HepG2 (cell line): Measurements from ENCODE around the gene PXDC1. TPM values are rescaled to one million over a fixed set of nuclear protein-coding genes. Genes with fewer than 3 reads are reported as not detected.
A peak's percentile ranks its signal among the peaks of the same experiment; 100 is the strongest.

Experiments used
- FOXC1 ChIP-seq: sonication (generic); formaldehyde crosslinking; IDR thresholded peaks from 2 replicates; pipeline ENCODE4 v1.8.0; 2022; ENCODE audit warnings: mild to moderate bottlenecking, missing genetic modification reagents, borderline replicate concordance
- FOXM1 ChIP-seq: sonication (generic); formaldehyde crosslinking; IDR thresholded peaks from 2 replicates; pipeline ENCODE4 v1.5.0; 2020; ENCODE audit warnings: missing genetic modification reagents
- HNF4G ChIP-seq, 2 experiments: sonication (generic) in 1 of 2; formaldehyde crosslinking in 1 of 2; IDR thresholded peaks; 2 replicates each; pipeline versions ENCODE4 v1.4.0 to v1.6.1; 2011 to 2020; ENCODE audit warnings: borderline replicate concordance in 2 of 2, low read depth in 2 of 2, mild to moderate bottlenecking in 2 of 2, low read length in 1 of 2, missing genetic modification reagents in 1 of 2, moderate library complexity in 1 of 2
- MAX ChIP-seq: IDR thresholded peaks from 2 replicates; pipeline ENCODE4 v1.6.1; 2012; ENCODE audit warnings: inconsistent platforms
- MBNL3 ChIP-seq: fragments of 250-450 bp; sonication (Bioruptor Pico); conservative IDR thresholded peaks from 2 replicates; pipeline ENCODE4 v1.8.0; 2022; ENCODE audit warnings: mild to moderate bottlenecking, inconsistent platforms
- MIER2 ChIP-seq: IDR thresholded peaks from 2 replicates; pipeline ENCODE4 v1.6.1; 2016; ENCODE audit warnings: missing biosample characterization, missing genetic modification reagents
- PHB2 ChIP-seq: fragments of 450-650 bp; IDR thresholded peaks from 2 replicates; pipeline ENCODE4 v1.6.1; 2018; ENCODE audit not compliant: partially characterized antibody
- PRMT3 ChIP-seq: sonication (generic); formaldehyde crosslinking; IDR thresholded peaks from 2 replicates; pipeline ENCODE4 v1.8.1; 2022; ENCODE audit warnings: low read depth, mild to moderate bottlenecking, moderate library complexity, missing genetic modification reagents, borderline replicate concordance
- RBM22 ChIP-seq: fragments of 200-400 bp; formaldehyde crosslinking; optimal IDR thresholded peaks from 2 replicates; pipeline ENCODE3; 2017; ENCODE audit warnings: mild to moderate bottlenecking, low read length, moderate library complexity
- SETDB1 ChIP-seq: sonication (generic); formaldehyde crosslinking; IDR thresholded peaks from 2 replicates; pipeline ENCODE4 v1.5.1; 2020; ENCODE audit warnings: missing genetic modification reagents, mild to moderate bottlenecking, borderline replicate concordance
- TOPORS ChIP-seq: sonication (generic); formaldehyde crosslinking; IDR thresholded peaks from 2 replicates; pipeline ENCODE4 v1.8.0; 2023; ENCODE audit warnings: mild to moderate bottlenecking, missing genetic modification reagents
- ZFP36L2 ChIP-seq: sonication (generic); formaldehyde crosslinking; IDR thresholded peaks from 2 replicates; pipeline ENCODE4 v1.4.0; 2020; ENCODE audit warnings: missing genetic modification reagents
- ZNF280D ChIP-seq: sonication (generic); formaldehyde crosslinking; IDR thresholded peaks from 2 replicates; pipeline ENCODE4 v1.5.1; 2020; ENCODE audit warnings: mild to moderate bottlenecking, missing genetic modification reagents
- ZNF3 ChIP-seq: IDR thresholded peaks from 2 replicates; pipeline ENCODE4 v1.7.0; 2017; ENCODE audit warnings: inconsistent platforms
- ZNF34 ChIP-seq: sonication (generic); formaldehyde crosslinking; IDR thresholded peaks from 2 replicates; pipeline ENCODE4 v1.4.0; 2020; ENCODE audit warnings: mild to moderate bottlenecking, missing genetic modification reagents, borderline replicate concordance
- ZNF460 ChIP-seq: sonication (generic); formaldehyde crosslinking; IDR thresholded peaks from 2 replicates; pipeline ENCODE4 v1.5.1; 2020; ENCODE audit warnings: missing genetic modification reagents, mild to moderate bottlenecking, borderline replicate concordance
- ZNF501 ChIP-seq: sonication (generic); formaldehyde crosslinking; IDR thresholded peaks from 2 replicates; pipeline ENCODE4 v1.5.1; 2020; ENCODE audit warnings: mild to moderate bottlenecking, moderate library complexity, missing genetic modification reagents
- ZNF749 ChIP-seq: sonication (generic); formaldehyde crosslinking; IDR thresholded peaks from 2 replicates; pipeline ENCODE4 v1.8.0; 2022; ENCODE audit warnings: mild to moderate bottlenecking, missing genetic modification reagents, moderate library complexity, borderline replicate concordance
- ZNF879 ChIP-seq: sonication (generic); formaldehyde crosslinking; IDR thresholded peaks from 2 replicates; pipeline ENCODE4 v1.8.1; 2023; ENCODE audit warnings: missing genetic modification reagents
- polyA plus RNA-seq, 8 experiments: library from polyadenylated mRNA; depleted of rRNA in 3 of 8; stranded (reverse) in 7 of 8; unstranded in 1 of 8; fragments of >200 nt; fragmentation: Illumina TruSeq in 4 of 8; extraction: Trizol in 4 of 8; gene quantifications; 2 replicates each; pipeline versions ENCODE4 v1.2.1 to v1.2.3, GENCODE V29; 2011 to 2016; ENCODE audit warnings: low read depth in 4 of 8, missing spikeins in 1 of 8, mixed read lengths in 1 of 8; ENCODE audit not compliant: insufficient read depth in 1 of 8
- total RNA-seq, 5 experiments: library from RNA; depleted of rRNA; stranded (reverse); fragments of >200 nt; fragmentation: Illumina TruSeq; extraction: Trizol; gene quantifications; 2 replicates each; pipeline ENCODE4 v1.2.3, GENCODE V29; 2016; ENCODE audit warnings: low read depth in 1 of 5
- TF ChIP-seq, protein P1 (sequence below): sonication (generic); formaldehyde crosslinking; IDR thresholded peaks from 2 replicates; pipeline ENCODE4 v1.5.0; 2020; ENCODE audit warnings: mild to moderate bottlenecking, missing genetic modification reagents
- TF ChIP-seq, protein P2 (sequence below): sonication (generic); formaldehyde crosslinking; IDR thresholded peaks from 2 replicates; pipeline ENCODE4 v1.4.0; 2020; ENCODE audit warnings: missing genetic modification reagents, mild to moderate bottlenecking, borderline replicate concordance

PXDC1 gene
- total and polyA plus RNA-seq, 2 of the 13 experiments (the other 11 are each of a cell fraction or from before 2014, with no cell fraction given) = 32.4 to 34.7 TPM

- TF ChIP-seq ZFP36L2 (CRISPR knock-in tag) = no peak
- TF ChIP-seq ZNF749 (CRISPR knock-in tag) = no peak
- no peak for TF ChIP-seq SETDB1
- TF ChIP-seq ZNF280D (CRISPR knock-in tag) = no peak
- TF ChIP-seq RBM22 = no peak
- 0 out of 2 replicates have a peak, but pooled peaks have one; percentile 13 for TF ChIP-seq MIER2
- no peak for TF ChIP-seq ZNF879 (CRISPR knock-in tag)
- peak; percentile 51; the same call in 1 of the 2 replicates for TF ChIP-seq TOPORS
- no peak; the same call in 1 of the 2 replicates for TF ChIP-seq PRMT3 (CRISPR knock-in tag)
- TF ChIP-seq ZNF460 (CRISPR knock-in tag) = no peak
- no peak; the same call in 1 of the 2 replicates for TF ChIP-seq ZNF501
- no peak for TF ChIP-seq ZNF3 (CRISPR knock-in tag)
- TF ChIP-seq FOXC1 (CRISPR knock-in tag) = no peak; the same call in 1 of the 2 replicates
- no peak for TF ChIP-seq HNF4G (IDR thresholded peaks at IDR 0.05; ENCODE audit: borderline replicate concordance, low read depth, low read length)
- TF ChIP-seq HNF4G (CRISPR knock-in tag; IDR thresholded peaks at IDR 0.05; ENCODE audit: borderline replicate concordance, low read depth) = no peak
- TF ChIP-seq FOXM1 (CRISPR knock-in tag) = no peak
- no peak for TF ChIP-seq MBNL3
- no peak for TF ChIP-seq PHB2
- peak; percentile 95 for TF ChIP-seq MAX
- TF ChIP-seq, protein P1, sequence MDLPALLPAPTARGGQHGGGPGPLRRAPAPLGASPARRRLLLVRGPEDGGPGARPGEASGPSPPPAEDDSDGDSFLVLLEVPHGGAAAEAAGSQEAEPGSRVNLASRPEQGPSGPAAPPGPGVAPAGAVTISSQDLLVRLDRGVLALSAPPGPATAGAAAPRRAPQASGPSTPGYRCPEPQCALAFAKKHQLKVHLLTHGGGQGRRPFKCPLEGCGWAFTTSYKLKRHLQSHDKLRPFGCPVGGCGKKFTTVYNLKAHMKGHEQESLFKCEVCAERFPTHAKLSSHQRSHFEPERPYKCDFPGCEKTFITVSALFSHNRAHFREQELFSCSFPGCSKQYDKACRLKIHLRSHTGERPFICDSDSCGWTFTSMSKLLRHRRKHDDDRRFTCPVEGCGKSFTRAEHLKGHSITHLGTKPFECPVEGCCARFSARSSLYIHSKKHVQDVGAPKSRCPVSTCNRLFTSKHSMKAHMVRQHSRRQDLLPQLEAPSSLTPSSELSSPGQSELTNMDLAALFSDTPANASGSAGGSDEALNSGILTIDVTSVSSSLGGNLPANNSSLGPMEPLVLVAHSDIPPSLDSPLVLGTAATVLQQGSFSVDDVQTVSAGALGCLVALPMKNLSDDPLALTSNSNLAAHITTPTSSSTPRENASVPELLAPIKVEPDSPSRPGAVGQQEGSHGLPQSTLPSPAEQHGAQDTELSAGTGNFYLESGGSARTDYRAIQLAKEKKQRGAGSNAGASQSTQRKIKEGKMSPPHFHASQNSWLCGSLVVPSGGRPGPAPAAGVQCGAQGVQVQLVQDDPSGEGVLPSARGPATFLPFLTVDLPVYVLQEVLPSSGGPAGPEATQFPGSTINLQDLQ (CRISPR knock-in tag) = no peak
- TF ChIP-seq, protein P2, sequence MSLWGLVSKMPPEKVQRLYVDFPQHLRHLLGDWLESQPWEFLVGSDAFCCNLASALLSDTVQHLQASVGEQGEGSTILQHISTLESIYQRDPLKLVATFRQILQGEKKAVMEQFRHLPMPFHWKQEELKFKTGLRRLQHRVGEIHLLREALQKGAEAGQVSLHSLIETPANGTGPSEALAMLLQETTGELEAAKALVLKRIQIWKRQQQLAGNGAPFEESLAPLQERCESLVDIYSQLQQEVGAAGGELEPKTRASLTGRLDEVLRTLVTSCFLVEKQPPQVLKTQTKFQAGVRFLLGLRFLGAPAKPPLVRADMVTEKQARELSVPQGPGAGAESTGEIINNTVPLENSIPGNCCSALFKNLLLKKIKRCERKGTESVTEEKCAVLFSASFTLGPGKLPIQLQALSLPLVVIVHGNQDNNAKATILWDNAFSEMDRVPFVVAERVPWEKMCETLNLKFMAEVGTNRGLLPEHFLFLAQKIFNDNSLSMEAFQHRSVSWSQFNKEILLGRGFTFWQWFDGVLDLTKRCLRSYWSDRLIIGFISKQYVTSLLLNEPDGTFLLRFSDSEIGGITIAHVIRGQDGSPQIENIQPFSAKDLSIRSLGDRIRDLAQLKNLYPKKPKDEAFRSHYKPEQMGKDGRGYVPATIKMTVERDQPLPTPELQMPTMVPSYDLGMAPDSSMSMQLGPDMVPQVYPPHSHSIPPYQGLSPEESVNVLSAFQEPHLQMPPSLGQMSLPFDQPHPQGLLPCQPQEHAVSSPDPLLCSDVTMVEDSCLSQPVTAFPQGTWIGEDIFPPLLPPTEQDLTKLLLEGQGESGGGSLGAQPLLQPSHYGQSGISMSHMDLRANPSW (CRISPR knock-in tag) = no peak
- no peak for TF ChIP-seq ZNF34 (CRISPR knock-in tag)
Measured at GRCh38 chr6:3750317-3751076, 1.0 kb downstream of the PXDC1 start (continued).
